HCT116 (cell line): Measurements from ENCODE around the gene NEUROG3. TPM values are rescaled to one million over a fixed set of nuclear protein-coding genes. Genes with fewer than 3 reads are reported as not detected.

ENCODE experiments used
- ATAC-seq: fragments of 200-7000 bp; cut with Tn5 transposase; 2 replicates; pipeline ENCODE4 v1.9.1; 2020; ENCODE audit warnings: mild to moderate bottlenecking, moderate library complexity
- BruUV-seq: library from RNA; stranded (reverse); fragments of 400-500 nt; replicated peaks from 2 replicates; lab custom pipeline; 2021; lab: Mats Ljungman, UMichigan
- CTCF ChIA-PET: fragments of 300-600 bp; sonication (Branson Sonifier 250); formaldehyde crosslinking; loops from one replicate; lab custom pipeline; 2021; ENCODE audit warnings: antibody characterized with exemption; lab: Charles Lee
- POLR2A ChIA-PET: fragments of 300-600, 350-600 bp; sonication (Branson Sonifier 250); formaldehyde crosslinking; loops from one replicate; lab custom pipeline; 2021; ENCODE audit warnings: antibody characterized with exemption; lab: Charles Lee
- RAD21 ChIA-PET, 2 experiments: fragments of 300-600 bp; sonication (Branson Sonifier 250); formaldehyde crosslinking; loops; one replicate each; lab custom pipeline; 2023; ENCODE audit warnings: low total read pairs in 2 of 2; ENCODE audit not compliant: uncharacterized antibody in 2 of 2, unreplicated experiment in 2 of 2, low non-redundant PET in 1 of 2; lab: Charles Lee
- DNase-seq: peaks from one replicate; pipeline ENCODE4 v3.0.0-alpha.2; 2010; ENCODE audit warnings: low read depth, low spot score
- H2AFZ ChIP-seq: fragments of 200-600 bp; shearing (Covaris generic), sonication (generic); 2 replicates; pipeline ENCODE4 v1.6.1; 2017; ENCODE audit warnings: low read depth, mixed run types, mixed read lengths, antibody characterized with exemption, low read length; ENCODE audit not compliant: poor library complexity, severe bottlenecking
- H3K27ac ChIP-seq: 2 replicates; pipeline ENCODE4 v1.5.1; 2012; ENCODE audit warnings: low read depth, low read length
- H3K27me3 ChIP-seq: fragments of 200-600 bp; sonication (generic); 2 replicates; pipeline ENCODE4 v1.6.1; 2016; ENCODE audit warnings: mixed run types, low read length, mixed read lengths; ENCODE audit not compliant: insufficient read depth
- H3K36me3 ChIP-seq, 2 experiments: fragments of 200-500 bp in 1 of 2; fragments of 200-600 bp in 1 of 2; sonication (Bioruptor generic) in 1 of 2; sonication (generic) in 1 of 2; 2 replicates each; pipeline versions ENCODE4 v1.5.1 to v1.6.1; 2014 to 2016; ENCODE audit warnings: low read length in 2 of 2, inconsistent platforms in 1 of 2, mixed read lengths in 1 of 2, mixed run types in 1 of 2; ENCODE audit not compliant: insufficient read depth in 2 of 2, control insufficient read depth in 1 of 2
- H3K4me1 ChIP-seq, 2 experiments: fragments of 200-600 bp in 1 of 2; sonication (generic) in 1 of 2; 2 replicates each; pipeline versions ENCODE4 v1.5.1 to v1.6.1; 2012 to 2017; ENCODE audit warnings: low read length in 2 of 2, inconsistent platforms in 1 of 2, mild to moderate bottlenecking in 1 of 2, mixed read lengths in 1 of 2, mixed run types in 1 of 2, moderate library complexity in 1 of 2; ENCODE audit not compliant: insufficient read depth in 2 of 2, control insufficient read depth in 1 of 2
- H3K4me2 ChIP-seq: fragments of 200-600 bp; sonication (generic); 2 replicates; pipeline ENCODE4 v1.6.1; 2017; ENCODE audit warnings: mixed run types, low read length, mixed read lengths
- H3K4me3 ChIP-seq, 2 experiments: fragments of 200-600 bp in 1 of 2; sonication (generic) in 1 of 2; replicated peaks in 1 of 2; 2 replicates each; pipeline ENCODE4 v1.5.1; 2011 to 2016; ENCODE audit warnings: low read length in 2 of 2, control low read depth in 1 of 2, low read depth in 1 of 2, mild to moderate bottlenecking in 1 of 2, mixed read lengths in 1 of 2, mixed run types in 1 of 2
- H3K79me2 ChIP-seq: fragments of 200-600 bp; sonication (generic); 2 replicates; pipeline ENCODE4 v1.6.1; 2017; ENCODE audit warnings: mild to moderate bottlenecking, mixed run types, low read length, moderate library complexity, mixed read lengths; ENCODE audit not compliant: insufficient read depth
- H3K9ac ChIP-seq: fragments of 200-600 bp; sonication (generic); 2 replicates; pipeline ENCODE4 v1.6.1; 2016; ENCODE audit warnings: low read length, mixed read lengths
- H3K9me2 ChIP-seq: fragments of 200-600 bp; sonication (generic), shearing (Covaris generic); 2 replicates; pipeline ENCODE4 v1.6.1; 2017; ENCODE audit warnings: mixed run types, mild to moderate bottlenecking, moderate library complexity; ENCODE audit not compliant: insufficient read depth
- H3K9me3 ChIP-seq, 2 experiments: fragments of 200-500 bp in 1 of 2; fragments of 200-600 bp in 1 of 2; sonication (Bioruptor generic) in 1 of 2; sonication (generic) in 1 of 2; 2 replicates each; pipeline ENCODE4 v1.6.1; 2014 to 2017; ENCODE audit warnings: low read length in 2 of 2, mixed read lengths in 2 of 2, inconsistent platforms in 1 of 2, low read depth in 1 of 2, mild to moderate bottlenecking in 1 of 2, mixed run types in 1 of 2, moderate library complexity in 1 of 2; ENCODE audit not compliant: control insufficient read depth in 1 of 2, insufficient read depth in 1 of 2
- H4K20me1 ChIP-seq: fragments of 200-600 bp; sonication (generic), shearing (Covaris generic); 2 replicates; pipeline ENCODE4 v1.6.1; 2017; ENCODE audit warnings: mixed run types, mild to moderate bottlenecking, moderate library complexity; ENCODE audit not compliant: insufficient read depth
- CBX3 ChIP-seq: IDR thresholded peaks from 2 replicates; pipeline ENCODE4 v1.6.1; 2012; ENCODE audit warnings: low read depth
- CEBPB ChIP-seq: IDR thresholded peaks from 2 replicates; pipeline ENCODE4 v1.6.1; 2012; ENCODE audit warnings: low read depth
- ELF1 ChIP-seq: IDR thresholded peaks from 2 replicates; pipeline ENCODE4 v1.6.1; 2012; ENCODE audit warnings: low read depth, borderline replicate concordance
- SIN3A ChIP-seq: IDR thresholded peaks from 2 replicates; pipeline ENCODE4 v1.6.1; 2012; ENCODE audit warnings: low read depth
- SP1 ChIP-seq: IDR thresholded peaks from 2 replicates; pipeline ENCODE4 v1.6.1; 2012; ENCODE audit warnings: low read depth
- ZFX ChIP-seq: fragments of 450-650 bp; IDR thresholded peaks from 2 replicates; pipeline ENCODE4 v1.6.1; 2017
- intact Hi-C: fragments of 100-400 bp; cut with micrococcal nuclease; formaldehyde crosslinking; loops from 2 replicates; pipeline ENCODE4 v1.10.0; 2022
- total RNA-seq: library from RNA; stranded (reverse); gene quantifications from one replicate; pipeline ENCODE4 v1.2.1, GENCODE V29; 2021; ENCODE audit not compliant: unreplicated experiment
- TF ChIP-seq, protein P1 (sequence below): IDR thresholded peaks from 2 replicates; pipeline ENCODE4 v1.6.1; 2012
- TF ChIP-seq, protein P2 (sequence below), 3 experiments: fragments of 200-600 bp in 1 of 3; sonication (generic) in 1 of 3; IDR thresholded peaks in 2 of 3; conservative IDR thresholded peaks in 1 of 3; 2 replicates each; pipeline ENCODE4 v1.5.1; 2012 to 2017; ENCODE audit warnings: low read depth in 2 of 3, low read length in 2 of 3, antibody characterized with exemption in 1 of 3, borderline replicate concordance in 1 of 3, control low read depth in 1 of 3, mild to moderate bottlenecking in 1 of 3, mixed read lengths in 1 of 3, mixed run types in 1 of 3, moderate library complexity in 1 of 3; ENCODE audit not compliant: insufficient read depth in 1 of 3
- TF ChIP-seq, protein P3 (sequence below): IDR thresholded peaks from 2 replicates; pipeline ENCODE4 v1.6.1; 2012; ENCODE audit warnings: low read depth
- TF ChIP-seq, protein P4 (sequence below): IDR thresholded peaks from 2 replicates; pipeline ENCODE4 v1.6.1; 2012

The NEUROG3 gene
- total RNA-seq, 1 experiment from 2014 or later: not detected

DNA sequence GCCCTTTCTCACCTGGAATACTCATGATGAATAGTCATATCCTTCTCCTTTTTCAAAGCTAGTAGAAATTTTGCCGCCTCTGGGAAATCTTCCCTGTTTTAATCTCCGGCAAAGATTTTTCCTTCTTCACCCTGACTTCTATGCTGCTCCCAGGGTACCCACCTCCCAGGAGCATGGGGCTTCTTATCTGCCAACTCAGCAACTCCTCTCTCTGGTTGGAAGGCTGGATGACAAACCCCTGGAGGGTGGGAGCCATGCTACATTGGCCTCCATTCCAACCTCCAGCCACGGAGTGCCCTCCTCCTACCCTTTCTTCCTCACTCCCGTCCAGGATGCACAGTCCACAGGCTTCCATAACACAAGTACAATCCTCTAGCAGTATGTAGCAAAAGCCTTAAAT lies 19.9 kb downstream of the NEUROG3 start:
- H3K36me3 ChIP-seq: no peaks in the 10 kb centered on the region
- no peak overlapping the region for H3K27ac ChIP-seq
- H3K9ac ChIP-seq: no peak overlapping the region
- DNase-seq (no peak), ATAC-seq (no peak)
- H2AFZ ChIP-seq: no peak overlapping the region
- ChIA-PET RAD21 (no interaction called here), CTCF (no interaction called here), POLR2A (no interaction called here)
- no peak overlapping the region for H3K4me3 ChIP-seq
- intact Hi-C loops: no loop called here
- no peak overlapping the region for H3K4me2 ChIP-seq
- BruUV-seq: no TSS peak
- peaks cover 9 to 14% of the 10 kb centered on the region in 2 experiments; a peak in 2 of 4 replicates for H3K9me3 ChIP-seq
- H3K9me2 ChIP-seq: no peaks in the 10 kb centered on the region
- no peaks in the 10 kb centered on the region for H3K79me2 ChIP-seq
- no peaks in the 10 kb centered on the region for H3K27me3 ChIP-seq
- no peaks in the 10 kb centered on the region for H4K20me1 ChIP-seq
- TF ChIP-seq ZFX (no peak), SIN3A (no peak), CEBPB (no peak), SP1 (no peak), ELF1 (no peak), CBX3 (no peak)
- TF ChIP-seq, protein P1, sequence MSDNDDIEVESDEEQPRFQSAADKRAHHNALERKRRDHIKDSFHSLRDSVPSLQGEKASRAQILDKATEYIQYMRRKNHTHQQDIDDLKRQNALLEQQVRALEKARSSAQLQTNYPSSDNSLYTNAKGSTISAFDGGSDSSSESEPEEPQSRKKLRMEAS: no peak
- TF ChIP-seq, protein P2, sequence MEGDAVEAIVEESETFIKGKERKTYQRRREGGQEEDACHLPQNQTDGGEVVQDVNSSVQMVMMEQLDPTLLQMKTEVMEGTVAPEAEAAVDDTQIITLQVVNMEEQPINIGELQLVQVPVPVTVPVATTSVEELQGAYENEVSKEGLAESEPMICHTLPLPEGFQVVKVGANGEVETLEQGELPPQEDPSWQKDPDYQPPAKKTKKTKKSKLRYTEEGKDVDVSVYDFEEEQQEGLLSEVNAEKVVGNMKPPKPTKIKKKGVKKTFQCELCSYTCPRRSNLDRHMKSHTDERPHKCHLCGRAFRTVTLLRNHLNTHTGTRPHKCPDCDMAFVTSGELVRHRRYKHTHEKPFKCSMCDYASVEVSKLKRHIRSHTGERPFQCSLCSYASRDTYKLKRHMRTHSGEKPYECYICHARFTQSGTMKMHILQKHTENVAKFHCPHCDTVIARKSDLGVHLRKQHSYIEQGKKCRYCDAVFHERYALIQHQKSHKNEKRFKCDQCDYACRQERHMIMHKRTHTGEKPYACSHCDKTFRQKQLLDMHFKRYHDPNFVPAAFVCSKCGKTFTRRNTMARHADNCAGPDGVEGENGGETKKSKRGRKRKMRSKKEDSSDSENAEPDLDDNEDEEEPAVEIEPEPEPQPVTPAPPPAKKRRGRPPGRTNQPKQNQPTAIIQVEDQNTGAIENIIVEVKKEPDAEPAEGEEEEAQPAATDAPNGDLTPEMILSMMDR (IDR thresholded peaks at IDR 0.05 in 2 of 3, conservative IDR thresholded peaks at IDR 0.05 in 1 of 3; ENCODE audit: borderline replicate concordance in 1 of 3, insufficient read depth in 1 of 3, low read depth in 2 of 3, low read length in 2 of 3): no peak
- TF ChIP-seq, protein P3, sequence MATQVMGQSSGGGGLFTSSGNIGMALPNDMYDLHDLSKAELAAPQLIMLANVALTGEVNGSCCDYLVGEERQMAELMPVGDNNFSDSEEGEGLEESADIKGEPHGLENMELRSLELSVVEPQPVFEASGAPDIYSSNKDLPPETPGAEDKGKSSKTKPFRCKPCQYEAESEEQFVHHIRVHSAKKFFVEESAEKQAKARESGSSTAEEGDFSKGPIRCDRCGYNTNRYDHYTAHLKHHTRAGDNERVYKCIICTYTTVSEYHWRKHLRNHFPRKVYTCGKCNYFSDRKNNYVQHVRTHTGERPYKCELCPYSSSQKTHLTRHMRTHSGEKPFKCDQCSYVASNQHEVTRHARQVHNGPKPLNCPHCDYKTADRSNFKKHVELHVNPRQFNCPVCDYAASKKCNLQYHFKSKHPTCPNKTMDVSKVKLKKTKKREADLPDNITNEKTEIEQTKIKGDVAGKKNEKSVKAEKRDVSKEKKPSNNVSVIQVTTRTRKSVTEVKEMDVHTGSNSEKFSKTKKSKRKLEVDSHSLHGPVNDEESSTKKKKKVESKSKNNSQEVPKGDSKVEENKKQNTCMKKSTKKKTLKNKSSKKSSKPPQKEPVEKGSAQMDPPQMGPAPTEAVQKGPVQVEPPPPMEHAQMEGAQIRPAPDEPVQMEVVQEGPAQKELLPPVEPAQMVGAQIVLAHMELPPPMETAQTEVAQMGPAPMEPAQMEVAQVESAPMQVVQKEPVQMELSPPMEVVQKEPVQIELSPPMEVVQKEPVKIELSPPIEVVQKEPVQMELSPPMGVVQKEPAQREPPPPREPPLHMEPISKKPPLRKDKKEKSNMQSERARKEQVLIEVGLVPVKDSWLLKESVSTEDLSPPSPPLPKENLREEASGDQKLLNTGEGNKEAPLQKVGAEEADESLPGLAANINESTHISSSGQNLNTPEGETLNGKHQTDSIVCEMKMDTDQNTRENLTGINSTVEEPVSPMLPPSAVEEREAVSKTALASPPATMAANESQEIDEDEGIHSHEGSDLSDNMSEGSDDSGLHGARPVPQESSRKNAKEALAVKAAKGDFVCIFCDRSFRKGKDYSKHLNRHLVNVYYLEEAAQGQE: no peak
- TF ChIP-seq, protein P4, sequence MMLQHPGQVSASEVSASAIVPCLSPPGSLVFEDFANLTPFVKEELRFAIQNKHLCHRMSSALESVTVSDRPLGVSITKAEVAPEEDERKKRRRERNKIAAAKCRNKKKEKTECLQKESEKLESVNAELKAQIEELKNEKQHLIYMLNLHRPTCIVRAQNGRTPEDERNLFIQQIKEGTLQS: no peak
- no peaks in the 10 kb centered on the region for H3K4me1 ChIP-seq
